ENCODE results near the gene SOX18. TPM values are rescaled to one million over a fixed set of nuclear protein-coding genes. Genes with fewer than 3 reads are reported as not detected.

Gene SOX18
- total and polyA plus RNA-seq, 2 of the 13 experiments (the other 11 are each of a cell fraction or from before 2014, with no cell fraction given): 1.6 to 1.9 TPM

DNA sequence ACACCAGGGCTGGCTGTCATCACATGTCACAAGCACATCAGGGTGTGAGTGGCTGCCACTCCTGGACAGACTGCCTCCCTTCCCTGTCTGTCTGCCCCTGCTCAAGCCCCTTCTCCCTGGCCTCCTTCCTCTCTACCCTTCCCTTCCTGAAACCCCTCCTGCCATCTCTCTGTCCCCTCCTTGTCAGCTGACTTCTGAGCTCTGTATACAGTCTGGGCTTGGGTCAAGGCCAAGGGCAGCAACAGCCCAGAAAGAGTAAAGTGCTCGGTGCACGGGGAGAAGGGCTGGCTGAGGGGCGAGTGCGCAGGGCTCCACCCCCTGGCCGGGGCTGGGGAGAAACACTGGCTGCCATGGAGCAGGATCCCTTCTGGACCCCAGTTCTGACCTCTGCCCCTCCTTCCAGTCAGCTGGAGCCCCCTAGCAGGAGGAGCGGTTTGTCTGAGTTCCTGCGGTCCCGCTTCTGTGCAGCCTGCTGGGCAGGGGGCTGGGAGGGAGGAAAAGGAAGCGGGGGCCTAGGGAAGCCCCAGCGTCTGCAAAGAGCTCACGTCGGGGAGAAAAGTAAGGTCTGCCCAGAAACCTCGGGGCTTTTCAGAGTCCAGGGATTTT lies 32.8 kb upstream of the SOX18 start (continued):
- TF ChIP-seq, protein P1, sequence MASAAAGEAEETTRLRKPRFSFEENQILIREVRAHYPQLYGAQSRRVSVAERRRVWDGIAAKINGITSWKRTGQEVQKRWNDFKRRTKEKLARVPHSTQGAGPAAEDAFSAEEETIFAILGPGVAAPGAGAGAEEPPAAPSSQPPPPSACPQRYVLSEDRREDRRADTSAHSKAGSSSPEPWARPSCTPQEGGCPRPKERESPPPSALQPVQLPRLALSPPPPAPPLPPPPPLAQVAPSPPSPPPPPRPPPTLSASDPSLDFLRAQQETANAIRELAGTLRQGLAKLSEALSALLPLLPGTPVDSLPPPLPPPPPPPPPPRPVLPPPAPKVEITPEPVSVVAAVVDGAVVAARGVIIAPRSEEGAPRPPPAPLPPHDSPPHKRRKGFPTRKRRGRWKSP (CRISPR knock-in tag; IDR thresholded peaks at IDR 0.05): no peak
- TF ChIP-seq ARNTL (CRISPR knock-in tag; IDR thresholded peaks at IDR 0.05) (peak; percentile 59; the same call in 1 of the 2 replicates), ZNF256 (CRISPR knock-in tag; conservative IDR thresholded peaks at IDR 0.05) (0 out of 2 replicates have a peak, but pooled peaks have one; percentile 25), SALL1 (CRISPR knock-in tag; IDR thresholded peaks at IDR 0.05) (0 out of 2 replicates have a peak, but pooled peaks have one; percentile 37), ZNF777 (CRISPR knock-in tag; IDR thresholded peaks at IDR 0.05) (peak; percentile 86), NR2F6 (IDR thresholded peaks at IDR 0.05) (peak; percentile 93), NR2F6 (CRISPR knock-in tag; IDR thresholded peaks at IDR 0.05) (peak; percentile 96), MAF1 (CRISPR knock-in tag; IDR thresholded peaks at IDR 0.05; ENCODE audit: borderline replicate concordance) (0 out of 2 replicates have a peak, but pooled peaks have one; percentile 39), MED13 (CRISPR knock-in tag; IDR thresholded peaks at IDR 0.05) (peak; percentile 40; the same call in 1 of the 2 replicates), RXRB (CRISPR knock-in tag; IDR thresholded peaks at IDR 0.05; ENCODE audit: borderline replicate concordance) (peak; percentile 83), ELF1 (CRISPR knock-in tag; IDR thresholded peaks at IDR 0.05) (0 out of 2 replicates have a peak, but pooled peaks have one; percentile 36), SAP130 (CRISPR knock-in tag; IDR thresholded peaks at IDR 0.05; ENCODE audit: low read depth) (peak; percentile 76), MXI1 (IDR thresholded peaks at IDR 0.05; ENCODE audit: borderline replicate concordance, low read depth, low read length) (0 out of 3 replicates have a peak, but pooled peaks have one; percentile 31), ZBTB7A (CRISPR knock-in tag; IDR thresholded peaks at IDR 0.05) (no peak), ZNF24 (IDR thresholded peaks at IDR 0.05) (no peak), ZNF205 (CRISPR knock-in tag; IDR thresholded peaks at IDR 0.05) (peak; percentile 82; the same call in 1 of the 2 replicates), NR3C1 (CRISPR knock-in tag; IDR thresholded peaks at IDR 0.05) (0 out of 2 replicates have a peak, but pooled peaks have one; percentile 16), LCORL (IDR thresholded peaks at IDR 0.05) (no peak), LCORL (CRISPR knock-in tag; IDR thresholded peaks at IDR 0.05) (0 out of 2 replicates have a peak, but pooled peaks have one; percentile 38), DR1 (CRISPR knock-in tag; IDR thresholded peaks at IDR 0.05) (no peak), ZNF354B (CRISPR knock-in tag; IDR thresholded peaks at IDR 0.05) (no peak), TARDBP (CRISPR knock-in tag; IDR thresholded peaks at IDR 0.05) (no peak; the same call in 1 of the 2 replicates), MATR3 (CRISPR knock-in tag; IDR thresholded peaks at IDR 0.05) (no peak), ZNF33A (CRISPR knock-in tag; IDR thresholded peaks at IDR 0.05; ENCODE audit: borderline replicate concordance) (no peak), MTA1 (CRISPR knock-in tag; IDR thresholded peaks at IDR 0.05; ENCODE audit: borderline replicate concordance) (peak; percentile 51; the same call in 1 of the 2 replicates), ZNF761 (CRISPR knock-in tag; conservative IDR thresholded peaks at IDR 0.05) (0 out of 2 replicates have a peak, but pooled peaks have one; percentile 30), FOXA1 (IDR thresholded peaks at IDR 0.05) (no peak), FOXA1 (CRISPR knock-in tag; IDR thresholded peaks at IDR 0.05) (peak; percentile 61), PHF5A (CRISPR knock-in tag; IDR thresholded peaks at IDR 0.05; ENCODE audit: low read depth, unreplicated experiment) (no peak)
- TF ChIP-seq, protein P2, sequence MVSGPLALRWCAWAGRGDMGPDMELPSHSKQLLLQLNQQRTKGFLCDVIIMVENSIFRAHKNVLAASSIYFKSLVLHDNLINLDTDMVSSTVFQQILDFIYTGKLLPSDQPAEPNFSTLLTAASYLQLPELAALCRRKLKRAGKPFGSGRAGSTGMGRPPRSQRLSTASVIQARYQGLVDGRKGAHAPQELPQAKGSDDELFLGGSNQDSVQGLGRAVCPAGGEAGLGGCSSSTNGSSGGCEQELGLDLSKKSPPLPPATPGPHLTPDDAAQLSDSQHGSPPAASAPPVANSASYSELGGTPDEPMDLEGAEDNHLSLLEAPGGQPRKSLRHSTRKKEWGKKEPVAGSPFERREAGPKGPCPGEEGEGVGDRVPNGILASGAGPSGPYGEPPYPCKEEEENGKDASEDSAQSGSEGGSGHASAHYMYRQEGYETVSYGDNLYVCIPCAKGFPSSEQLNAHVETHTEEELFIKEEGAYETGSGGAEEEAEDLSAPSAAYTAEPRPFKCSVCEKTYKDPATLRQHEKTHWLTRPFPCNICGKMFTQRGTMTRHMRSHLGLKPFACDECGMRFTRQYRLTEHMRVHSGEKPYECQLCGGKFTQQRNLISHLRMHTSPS (CRISPR knock-in tag; IDR thresholded peaks at IDR 0.05; ENCODE audit: low read depth): 0 out of 2 replicates have a peak, but pooled peaks have one; percentile 37
- TF ChIP-seq, protein P3, sequence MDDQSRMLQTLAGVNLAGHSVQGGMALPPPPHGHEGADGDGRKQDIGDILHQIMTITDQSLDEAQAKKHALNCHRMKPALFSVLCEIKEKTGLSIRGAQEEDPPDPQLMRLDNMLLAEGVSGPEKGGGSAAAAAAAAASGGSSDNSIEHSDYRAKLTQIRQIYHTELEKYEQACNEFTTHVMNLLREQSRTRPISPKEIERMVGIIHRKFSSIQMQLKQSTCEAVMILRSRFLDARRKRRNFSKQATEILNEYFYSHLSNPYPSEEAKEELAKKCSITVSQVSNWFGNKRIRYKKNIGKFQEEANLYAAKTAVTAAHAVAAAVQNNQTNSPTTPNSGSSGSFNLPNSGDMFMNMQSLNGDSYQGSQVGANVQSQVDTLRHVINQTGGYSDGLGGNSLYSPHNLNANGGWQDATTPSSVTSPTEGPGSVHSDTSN (CRISPR knock-in tag; IDR thresholded peaks at IDR 0.05; ENCODE audit: borderline replicate concordance): no peak

Data from HepG2 (cell line).